HepG2 (cell line): ENCODE measurements around the gene LRP1B.

Experiments used
- CTCF ChIP-seq: sonication (generic); formaldehyde crosslinking; IDR thresholded peaks from 2 replicates; pipeline ENCODE4 v1.5.0; 2020; ENCODE audit warnings: mild to moderate bottlenecking, missing genetic modification reagents, moderate library complexity
- JUNB ChIP-seq: sonication (generic); formaldehyde crosslinking; IDR thresholded peaks from 2 replicates; pipeline ENCODE4 v1.8.0; 2022; ENCODE audit warnings: missing genetic modification reagents, mild to moderate bottlenecking, borderline replicate concordance
- MAFK ChIP-seq, 2 experiments: IDR thresholded peaks in 1 of 2; conservative IDR thresholded peaks in 1 of 2; 2 replicates each; pipeline ENCODE4 v1.6.1; 2011; ENCODE audit warnings: improper control_type of control experiment in 2 of 2, low read length in 2 of 2
- MYC ChIP-seq: sonication (generic); formaldehyde crosslinking; IDR thresholded peaks from 2 replicates; pipeline ENCODE4 v1.9.0; 2021; ENCODE audit warnings: missing genetic modification reagents, borderline replicate concordance
- SP2 ChIP-seq: sonication (generic); formaldehyde crosslinking; IDR thresholded peaks from 2 replicates; pipeline ENCODE4 v1.5.1; 2020; ENCODE audit warnings: mild to moderate bottlenecking, missing genetic modification reagents
- ZNF232 ChIP-seq: sonication (generic); formaldehyde crosslinking; IDR thresholded peaks from 2 replicates; pipeline ENCODE4 v1.4.0; 2020; ENCODE audit warnings: missing genetic modification reagents, borderline replicate concordance
- ZNF33B ChIP-seq: sonication (generic); formaldehyde crosslinking; IDR thresholded peaks from 2 replicates; pipeline ENCODE4 v1.5.1; 2020; ENCODE audit warnings: mild to moderate bottlenecking, missing genetic modification reagents

DNA sequence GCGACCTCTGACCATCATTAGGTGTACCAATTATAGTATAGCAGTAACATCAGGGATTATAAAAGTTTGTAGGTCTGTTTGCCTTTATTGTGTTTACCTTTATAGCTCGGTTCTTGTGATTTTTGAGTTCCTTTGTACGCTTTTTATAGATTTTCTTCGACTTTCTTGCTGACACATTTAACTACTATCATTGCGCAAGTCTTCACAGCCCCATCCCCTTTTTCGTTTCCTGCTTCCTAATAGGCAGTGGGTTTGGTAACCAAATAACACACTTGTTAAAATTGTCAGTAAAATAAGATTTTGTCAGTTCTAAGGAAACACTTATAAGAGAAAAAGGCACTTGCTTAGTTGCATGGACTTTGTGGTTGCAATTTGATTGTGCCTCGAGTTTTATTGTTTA lies 541.5 kb downstream of the LRP1B start:
- no peak for TF ChIP-seq SP2 (CRISPR knock-in tag)
- TF ChIP-seq JUNB, result no peak
- TF ChIP-seq CTCF (CRISPR knock-in tag), result no peak
- TF ChIP-seq ZNF33B (CRISPR knock-in tag), result no peak
- TF ChIP-seq MAFK (conservative IDR thresholded peaks at IDR 0.05 in 1 of 2, IDR thresholded peaks at IDR 0.05 in 1 of 2; ENCODE audit: low read length in 2 of 2), result no peak
- TF ChIP-seq MYC (CRISPR knock-in tag), result no peak
- no peak for TF ChIP-seq ZNF232
